Mesenchymal stem cell (in vitro differentiated cells and primary cell): ENCODE data around the gene RERE. TPM values are rescaled to one million over a fixed set of nuclear protein-coding genes. Genes with fewer than 3 reads are reported as not detected.

Experiments used
- DNase-seq: peaks from one replicate; pipeline ENCODE4 v3.0.0-alpha.2; 2013
- H2AFZ ChIP-seq: one replicate; pipeline ENCODE4 v1.6.1; 2013; ENCODE audit warnings: low read depth, mild to moderate bottlenecking, control low read depth, inconsistent platforms, low read length, moderate library complexity
- H2AK5ac ChIP-seq: 2 replicates; pipeline ENCODE4 v1.6.1; 2013; ENCODE audit warnings: low read length, moderate library complexity, mild to moderate bottlenecking, inconsistent platforms; ENCODE audit not compliant: severe bottlenecking
- H2BK120ac ChIP-seq: one replicate; pipeline ENCODE4 v1.6.1; 2013; ENCODE audit warnings: low read depth, mild to moderate bottlenecking, inconsistent platforms, low read length, moderate library complexity
- H2BK12ac ChIP-seq, 2 experiments: one replicate each; pipeline ENCODE4 v1.6.1; 2013; ENCODE audit warnings: inconsistent platforms in 2 of 2, low read length in 2 of 2, mild to moderate bottlenecking in 2 of 2, moderate library complexity in 2 of 2, control low read depth in 1 of 2
- H2BK15ac ChIP-seq: one replicate; pipeline ENCODE4 v1.6.1; 2013; ENCODE audit warnings: mild to moderate bottlenecking, low read depth, inconsistent platforms; ENCODE audit not compliant: poor library complexity, severe bottlenecking
- H2BK5ac ChIP-seq: 2 replicates; pipeline ENCODE4 v1.6.1; 2013; ENCODE audit warnings: low read depth, mild to moderate bottlenecking, low read length, control low read depth, inconsistent platforms; ENCODE audit not compliant: poor library complexity, severe bottlenecking
- H3K14ac ChIP-seq, 2 experiments: one replicate each; pipeline ENCODE4 v1.6.1; 2013; ENCODE audit warnings: inconsistent platforms in 2 of 2, low read length in 2 of 2, control low read depth in 1 of 2, mild to moderate bottlenecking in 1 of 2, moderate library complexity in 1 of 2
- H3K18ac ChIP-seq, 2 experiments: one replicate each; pipeline ENCODE4 v1.6.1; 2013; ENCODE audit warnings: inconsistent platforms in 2 of 2, low read length in 2 of 2, control low read depth in 1 of 2, low read depth in 1 of 2, mild to moderate bottlenecking in 1 of 2
- H3K23ac ChIP-seq, 2 experiments: one replicate each; pipeline ENCODE4 v1.6.1; 2013; ENCODE audit warnings: inconsistent platforms in 2 of 2, low read length in 2 of 2, mild to moderate bottlenecking in 2 of 2, moderate library complexity in 2 of 2, control low read depth in 1 of 2
- H3K27ac ChIP-seq: 2 replicates; pipeline ENCODE4 v1.5.1; 2013; ENCODE audit warnings: mild to moderate bottlenecking, moderate library complexity, low read length, control low read depth, inconsistent platforms; ENCODE audit not compliant: poor library complexity, severe bottlenecking
- H3K27me3 ChIP-seq, 2 experiments: 2 replicates each; pipeline versions ENCODE4 v1.6.1 to v1.7.0; 2013; ENCODE audit warnings: low read length in 2 of 2, mild to moderate bottlenecking in 2 of 2, moderate library complexity in 2 of 2, control low read depth in 1 of 2, inconsistent platforms in 1 of 2; ENCODE audit not compliant: control insufficient read depth in 1 of 2, insufficient read depth in 1 of 2
- H3K36me3 ChIP-seq, 2 experiments: 2 replicates each; pipeline versions ENCODE4 v1.6.1 to v1.7.0; 2013; ENCODE audit warnings: low read length in 2 of 2, control low read depth in 1 of 2, inconsistent platforms in 1 of 2, low read depth in 1 of 2, mild to moderate bottlenecking in 1 of 2; ENCODE audit not compliant: insufficient read depth in 2 of 2, control insufficient read depth in 1 of 2
- H3K4ac ChIP-seq, 2 experiments: one replicate each; pipeline ENCODE4 v1.6.1; 2013; ENCODE audit warnings: inconsistent platforms in 2 of 2, low read length in 2 of 2, mild to moderate bottlenecking in 2 of 2, moderate library complexity in 2 of 2, control low read depth in 1 of 2, low read depth in 1 of 2
- H3K4me1 ChIP-seq: 2 replicates; pipeline ENCODE4 v1.6.1; 2013; ENCODE audit warnings: low read depth, low read length, control low read depth; ENCODE audit not compliant: control insufficient read depth, insufficient read depth
- H3K4me2 ChIP-seq: 2 replicates; pipeline ENCODE4 v1.6.1; 2013; ENCODE audit warnings: low read length, mild to moderate bottlenecking, inconsistent platforms; ENCODE audit not compliant: poor library complexity, severe bottlenecking
- H3K4me3 ChIP-seq, 2 experiments: 2 replicates each; pipeline versions ENCODE4 v1.5.1 to v1.7.0; 2013; ENCODE audit warnings: low read length in 2 of 2, mild to moderate bottlenecking in 2 of 2, control low read depth in 1 of 2, low read depth in 1 of 2; ENCODE audit not compliant: insufficient read depth in 1 of 2
- H3K79me1 ChIP-seq: replicated peaks from 2 replicates; pipeline ENCODE4 v1.6.1; 2013; ENCODE audit warnings: mild to moderate bottlenecking, control low read depth, low read length, inconsistent platforms; ENCODE audit not compliant: poor library complexity, severe bottlenecking
- H3K9ac ChIP-seq: 2 replicates; pipeline ENCODE4 v1.7.0; 2013; ENCODE audit warnings: mild to moderate bottlenecking, low read length, moderate library complexity
- H3K9me3 ChIP-seq: 2 replicates; pipeline ENCODE4 v1.7.0; 2013; ENCODE audit warnings: mild to moderate bottlenecking, low read length; ENCODE audit not compliant: control insufficient read depth
- H4K8ac ChIP-seq: one replicate; pipeline ENCODE4 v1.6.1; 2013; ENCODE audit warnings: inconsistent platforms, mild to moderate bottlenecking, low read length, moderate library complexity
- H4K91ac ChIP-seq: one replicate; pipeline ENCODE4 v1.6.1; 2013; ENCODE audit warnings: mild to moderate bottlenecking, low read length, inconsistent platforms
- WGBS: methylation state at CpG from one replicate; pipeline ENCODE4 v1.1.7; 2013; ENCODE audit warnings: mixed read lengths; 5-methylcytosine and 5-hydroxymethylcytosine counted together
- polyA plus RNA-seq, 2 experiments: library from polyadenylated mRNA; stranded (reverse); fragments of 200-250 nt; gene quantifications; one replicate each; pipeline ENCODE4 v1.2.3, GENCODE V29; 2013

The RERE gene
- polyA plus RNA-seq (2013, experiment 1 of 2), result 59.5 TPM
- polyA plus RNA-seq (2013, experiment 2 of 2), result 53.5 TPM

DNA sequence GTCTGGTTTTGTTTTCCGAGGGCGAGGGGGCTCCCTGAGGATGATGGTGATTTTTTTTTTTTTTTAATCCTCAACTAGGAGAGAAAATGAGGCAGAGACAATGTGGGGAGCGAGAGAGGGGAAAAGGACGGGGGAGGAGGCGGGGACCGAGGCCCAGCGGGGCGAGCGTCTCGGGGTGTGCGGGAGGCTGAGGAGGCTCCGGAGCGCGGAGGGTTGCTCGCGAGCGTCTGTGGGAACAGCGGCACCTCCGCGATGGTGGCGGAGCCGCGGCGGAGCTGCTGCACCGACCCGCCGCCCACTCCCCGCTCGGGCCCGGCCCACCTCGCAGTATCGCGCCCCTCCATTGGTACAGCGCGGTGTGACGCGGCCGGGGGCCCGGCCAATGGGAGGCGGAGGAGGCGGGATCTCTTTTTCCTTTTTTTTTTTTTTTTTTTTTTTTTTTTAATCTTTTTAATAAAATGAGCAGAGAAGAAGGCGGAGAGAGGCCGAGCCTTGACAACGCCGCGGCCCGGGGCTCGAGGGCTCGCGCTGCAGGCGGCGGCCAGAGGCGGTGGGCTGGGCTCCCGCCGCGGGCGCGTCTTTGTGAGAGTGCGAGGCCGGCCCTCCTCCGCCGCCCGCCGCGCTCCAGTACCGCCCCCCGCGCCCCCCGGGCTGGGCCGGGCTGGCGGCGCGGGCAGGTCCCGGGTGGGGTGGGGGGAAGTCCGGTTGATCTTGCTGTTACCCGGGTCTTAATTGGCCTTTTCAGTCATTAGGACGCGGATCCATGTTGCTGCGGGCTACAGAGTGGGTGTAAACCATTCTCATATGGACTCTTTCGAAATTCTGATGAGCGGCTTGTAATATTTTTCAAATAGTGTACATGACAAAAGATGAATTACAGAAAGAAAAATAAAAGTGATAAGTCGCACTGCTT is at the start of gene RERE:
Gene RERE, minus strand, starts transcription at position 229 of the 913 bp plus-strand sequence.
- H2BK5ac ChIP-seq, result peak within 1 kb of the TSS; percentile 35
- H3K4me1 ChIP-seq, result peaks cover 6% of the 10 kb centered on the region
- peak within 1 kb of the TSS; percentile 80 for H4K91ac ChIP-seq
- no peaks in the 10 kb centered on the region for H3K9me3 ChIP-seq
- no peaks in the 10 kb centered on the region for H3K79me1 ChIP-seq
- peak within 1 kb of the TSS; percentile 77 for H3K4me2 ChIP-seq
- peak within 1 kb of the TSS; percentile 95 to 98 for H3K18ac ChIP-seq
- peak within 1 kb of the TSS; percentile 97 for H3K9ac ChIP-seq
- peak within 1 kb of the TSS; percentile 71 for H2BK120ac ChIP-seq
- peak within 1 kb of the TSS; percentile 92 for H4K8ac ChIP-seq
- H3K4ac ChIP-seq, result peak within 1 kb of the TSS; percentile 55 to 89
- no peak within 1 kb of the TSS for H2AFZ ChIP-seq
- peak within 1 kb of the TSS; percentile 85 to 94 for H3K4me3 ChIP-seq
- H3K27ac ChIP-seq, result peak within 1 kb of the TSS; percentile 88
- peak within 1 kb of the TSS in 1 of 2 experiments; percentile 16 for H3K23ac ChIP-seq
- WGBS, result under 1% methylated on average over 44 of the region's 82 CpGs
- H2BK15ac ChIP-seq, result peak within 1 kb of the TSS; percentile 99
- peak within 1 kb of the TSS; percentile 76 to 96 for H3K14ac ChIP-seq
- peak within 1 kb of the TSS; percentile 79 for H2AK5ac ChIP-seq
- H2BK12ac ChIP-seq, result peak within 1 kb of the TSS; percentile 44 to 90
- no peaks in the 10 kb centered on the region for H3K27me3 ChIP-seq
- peak; percentile 96 for DNase-seq
- no peaks in the 10 kb centered on the region for H3K36me3 ChIP-seq

DNA sequence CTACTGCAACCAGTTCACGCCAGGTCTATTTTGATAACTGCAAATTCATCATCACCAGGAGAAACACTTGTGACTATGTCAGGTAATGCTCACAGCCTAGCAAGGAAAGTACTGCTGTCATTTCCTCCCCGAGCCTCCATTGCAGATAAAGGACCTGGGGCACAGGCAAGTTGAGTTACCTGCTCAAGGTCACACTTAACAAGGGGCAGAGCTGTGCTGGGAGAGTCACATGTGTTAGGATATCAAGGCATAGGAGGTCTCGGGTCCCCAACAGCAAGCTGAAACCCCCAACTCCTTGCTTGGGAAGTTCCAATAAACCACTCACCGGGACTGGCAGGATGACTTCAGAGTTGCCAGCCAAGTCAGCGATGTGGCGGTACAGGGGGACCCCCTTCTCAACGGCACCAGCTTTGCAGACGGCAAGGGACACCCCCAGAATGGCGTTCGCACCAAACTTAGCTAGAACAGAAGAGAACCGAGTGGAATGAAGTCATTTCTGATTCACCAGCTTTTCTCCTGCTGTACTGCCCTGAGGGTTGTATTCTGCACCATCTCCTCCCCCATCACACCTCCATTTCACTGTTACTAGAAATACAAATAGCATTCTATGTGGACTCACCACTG is 49.5 kb upstream of the RERE start:
- WGBS, result 97% methylated on average over 11 of the region's 11 CpGs

GRCh38 chr1:8866173-8866791 is 48.8 kb upstream of the RERE start:
- no peak overlapping the region for H3K4me2 ChIP-seq
- no peak overlapping the region for H2BK5ac ChIP-seq
- H3K4me1 ChIP-seq, result peaks cover 32% of the 10 kb centered on the region
- H3K4me3 ChIP-seq, result no peak overlapping the region
- H3K79me1 ChIP-seq, result peaks cover 7% of the 10 kb centered on the region
- no peak overlapping the region for H2BK12ac ChIP-seq
- peak overlapping the region; percentile 17 for H3K27ac ChIP-seq
- H3K27me3 ChIP-seq, result no peaks in the 10 kb centered on the region
- H3K14ac ChIP-seq, result no peak overlapping the region
- H3K23ac ChIP-seq, result no peak overlapping the region
- H4K91ac ChIP-seq, result no peak overlapping the region
- no peak overlapping the region for H2AFZ ChIP-seq
- H3K9ac ChIP-seq, result no peak overlapping the region
- no peak overlapping the region for H2AK5ac ChIP-seq
- H2BK120ac ChIP-seq, result no peak overlapping the region
- H2BK15ac ChIP-seq, result no peak overlapping the region
- 94% methylated on average over 10 of the region's 10 CpGs for WGBS
- DNase-seq, result no peak
- peaks cover 90 to 100% of the 10 kb centered on the region in 2 experiments for H3K36me3 ChIP-seq
- H3K4ac ChIP-seq, result no peak overlapping the region
- no peak overlapping the region for H4K8ac ChIP-seq
- no peaks in the 10 kb centered on the region for H3K9me3 ChIP-seq
- no peak overlapping the region for H3K18ac ChIP-seq

More for the DNA sequence above, 49.5 kb upstream of the RERE start:
- Histone ChIP-seq H3K4me3 (no peak overlapping the region), H3K4me2 (no peak overlapping the region), H3K23ac (no peak overlapping the region), H3K79me1 (peaks cover 7% of the 10 kb centered on the region), H3K14ac (no peak overlapping the region), H3K4ac (no peak overlapping the region), H3K36me3 (peaks cover 91 to 100% of the 10 kb centered on the region in 2 experiments), H3K27me3 (no peaks in the 10 kb centered on the region), H2BK120ac (no peak overlapping the region), H3K4me1 (peaks cover 38% of the 10 kb centered on the region), H2BK12ac (no peak overlapping the region), H3K9ac (no peak overlapping the region), H4K91ac (no peak overlapping the region), H2BK15ac (no peak overlapping the region), H3K18ac (no peak overlapping the region), H2AK5ac (no peak overlapping the region), H2BK5ac (no peak overlapping the region), H2AFZ (no peak overlapping the region), H3K9me3 (no peaks in the 10 kb centered on the region), H4K8ac (peak overlapping the region; percentile 19), H3K27ac (peak overlapping the region; percentile 17)
- DNase-seq, result no peak
